ENCODE results near the gene KRT33A.
"Not testable (repeated sequence)": the region's sequence is repeated elsewhere in the genome, so short reads cannot be mapped to it uniquely, and the experiment has no call there.

The KRT33A gene

DNA sequence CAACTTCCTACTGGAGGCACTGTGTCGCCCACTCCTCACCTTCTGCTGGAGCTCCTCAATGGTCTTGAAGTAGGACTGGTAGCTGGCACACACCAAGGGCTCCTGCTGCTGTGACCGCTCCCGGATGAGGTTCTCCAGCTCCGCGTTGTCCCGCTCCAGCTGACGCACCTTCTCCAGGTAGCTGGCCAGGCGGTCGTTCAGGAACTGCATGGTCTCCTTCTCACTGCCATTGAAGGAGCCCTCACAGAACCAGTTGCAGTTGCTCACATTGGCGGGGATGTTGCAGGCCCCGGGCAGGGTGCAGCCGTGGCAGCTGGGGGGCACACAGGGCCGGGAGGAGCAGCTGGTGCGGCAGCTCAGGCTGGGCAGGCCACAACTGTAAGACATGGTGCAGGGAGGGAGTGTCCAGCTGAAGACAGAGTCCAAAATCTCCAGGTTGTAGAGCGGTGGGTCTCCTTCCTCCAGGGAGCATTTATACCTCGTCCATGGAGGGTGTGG is at the start of gene KRT33A:
KRT33A (minus strand) TSS at position 448 of the 498 bp plus-strand sequence; CDS start at position 387, 61 bp downstream.
- FAIRE-seq = not testable (repeated sequence)

DNA sequence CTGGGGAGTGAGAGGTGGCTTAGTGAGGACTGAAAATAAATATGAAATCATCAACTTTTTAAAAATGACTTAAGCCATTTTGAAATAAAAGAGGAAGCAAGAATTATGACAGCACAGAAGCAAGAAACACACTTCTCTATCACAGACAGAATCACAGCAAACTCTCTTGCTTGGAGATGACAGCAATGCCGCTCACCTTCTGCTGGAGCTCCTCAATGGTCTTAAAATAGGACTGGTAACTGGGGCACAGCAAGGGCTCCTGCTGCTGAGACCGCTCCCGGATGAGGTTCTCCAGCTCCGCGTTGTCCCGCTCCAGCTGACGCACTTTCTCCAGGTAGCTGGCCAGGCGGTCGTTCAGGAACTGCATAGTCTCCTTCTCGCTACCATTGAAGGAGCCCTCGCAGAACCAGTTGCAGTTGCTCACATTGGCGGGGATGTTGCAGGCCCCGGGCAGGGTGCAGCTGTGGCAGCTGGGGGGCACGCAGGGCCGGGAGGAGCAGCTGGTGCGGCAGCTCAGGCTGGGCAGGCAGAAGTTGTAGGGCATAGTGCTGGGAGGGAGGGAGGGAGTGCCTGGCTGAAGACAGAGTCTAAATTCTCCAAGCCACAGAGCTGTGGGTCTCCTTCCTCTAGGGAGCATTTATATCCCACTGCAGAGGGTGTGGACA is 46.5 kb upstream of the KRT33A start, which contains the start of gene KRT31:
KRT31 (minus strand) TSS at position 613 of the 665 bp plus-strand sequence; CDS start at position 544, 69 bp downstream.
- no peak for FAIRE-seq

DNA sequence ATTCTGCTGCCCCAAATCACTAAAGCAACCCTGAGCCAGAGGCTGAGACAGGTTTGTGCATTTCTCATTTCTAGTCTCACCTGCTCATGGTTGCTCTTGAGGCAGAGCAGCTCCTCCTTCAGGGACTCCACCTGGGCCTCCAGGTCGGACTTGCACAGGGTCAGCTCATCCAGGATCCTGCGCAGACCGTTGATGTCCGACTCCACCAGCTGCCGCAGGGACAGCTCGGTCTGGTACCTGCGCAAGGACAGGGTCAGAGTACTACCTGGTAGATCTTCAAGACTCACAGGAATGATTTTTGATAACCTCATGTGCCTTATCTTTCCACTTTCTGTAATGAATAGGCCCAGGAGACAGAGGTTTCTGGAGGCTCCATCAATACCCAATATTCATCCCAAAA is 45.7 kb upstream of the KRT33A start:
- no peak for FAIRE-seq

DNA sequence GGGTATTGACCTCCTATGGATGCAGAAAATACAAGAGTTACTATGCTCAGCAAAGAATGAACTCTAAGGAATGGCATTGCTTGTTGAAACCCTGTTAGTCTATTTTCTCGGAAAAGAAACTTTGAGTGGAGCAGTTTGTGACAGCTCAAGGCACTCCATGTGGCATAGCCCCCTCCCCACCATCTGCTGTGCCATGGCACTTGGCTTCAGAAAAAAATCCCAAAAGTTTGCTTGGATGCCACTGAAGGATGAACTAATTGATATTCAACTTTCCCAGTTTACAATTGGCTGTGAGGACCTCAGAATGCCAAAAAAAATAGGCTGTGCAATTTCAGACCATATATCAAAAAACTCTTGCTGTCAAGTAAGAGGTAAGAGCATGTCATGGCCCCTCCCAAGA is 45.0 kb upstream of the KRT33A start:
- FAIRE-seq = no peak

DNA sequence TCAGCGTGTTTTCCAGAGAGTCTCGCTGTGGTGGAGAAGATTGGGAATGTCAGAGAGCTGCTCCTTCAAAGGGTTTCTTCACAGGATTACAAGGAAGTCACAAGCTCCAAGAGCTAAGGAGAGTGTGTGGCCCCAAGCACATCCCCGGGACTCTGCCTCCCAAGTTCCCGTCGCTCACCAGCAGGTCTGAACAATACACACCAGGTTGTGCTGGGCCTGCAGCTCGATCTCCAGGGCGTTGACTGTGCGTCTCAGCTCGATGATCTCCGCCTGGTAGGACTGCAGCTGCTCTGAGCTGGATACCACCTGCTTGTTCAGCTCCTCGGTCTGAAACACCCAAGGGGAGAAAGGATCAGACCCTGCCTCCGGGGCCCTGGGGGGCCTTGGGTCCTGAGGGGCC is 44.4 kb upstream of the KRT33A start:
- not testable (repeated sequence) for FAIRE-seq

DNA sequence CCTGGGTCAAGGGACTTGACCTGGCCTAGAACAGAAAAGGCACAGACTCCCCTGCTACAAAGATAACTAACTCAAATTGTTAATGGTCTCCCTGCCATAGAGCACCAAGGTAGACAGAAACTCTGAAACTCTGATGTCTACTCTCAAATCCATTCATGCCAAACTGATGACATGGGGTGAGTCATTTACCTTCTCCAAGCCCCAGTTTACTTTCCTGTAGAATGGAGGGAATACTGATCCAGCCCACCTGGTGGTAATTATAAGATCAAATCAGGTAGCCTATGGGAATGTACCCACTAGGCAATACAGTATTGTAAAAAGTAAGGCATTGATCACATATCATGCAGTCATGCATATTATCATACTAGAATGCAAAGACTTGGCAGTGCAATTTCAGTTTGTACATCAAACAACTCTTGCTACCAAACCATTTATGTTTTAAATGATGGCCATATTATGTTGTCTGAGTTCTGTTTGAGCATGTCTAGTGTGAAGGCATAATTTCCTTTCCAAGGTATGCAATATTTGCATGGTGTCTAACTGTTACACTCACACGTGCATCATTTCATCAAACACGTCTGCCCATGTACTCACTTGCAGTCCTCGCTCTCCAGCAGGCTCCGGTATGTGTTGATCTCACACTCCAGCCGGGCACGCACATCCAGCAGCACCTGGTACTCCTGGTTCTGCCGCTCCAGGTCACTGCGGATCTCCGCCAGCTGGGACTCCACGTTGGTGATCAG is 43.8 kb upstream of the KRT33A start:
- no peak for FAIRE-seq

DNA sequence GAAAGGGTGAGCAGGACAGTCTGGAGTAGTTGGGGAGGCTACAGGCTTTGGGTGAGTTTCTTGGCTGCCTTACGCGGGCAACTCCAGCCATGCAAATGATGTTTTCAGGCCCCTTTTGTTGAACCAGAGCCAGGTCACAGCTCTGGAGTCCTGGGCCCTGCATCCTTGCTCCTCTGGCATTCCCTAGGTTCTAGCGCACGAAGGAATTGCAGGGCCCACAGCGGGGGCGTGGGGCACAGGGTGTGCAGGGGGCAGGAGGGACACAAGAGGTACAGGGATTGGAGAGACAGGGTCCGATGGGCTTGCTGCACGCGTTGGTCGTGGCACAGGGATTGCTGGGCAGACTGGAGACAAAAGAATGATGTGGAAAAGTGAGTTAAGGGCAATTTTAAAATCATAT is 43.2 kb upstream of the KRT33A start:
- no peak for FAIRE-seq

DNA sequence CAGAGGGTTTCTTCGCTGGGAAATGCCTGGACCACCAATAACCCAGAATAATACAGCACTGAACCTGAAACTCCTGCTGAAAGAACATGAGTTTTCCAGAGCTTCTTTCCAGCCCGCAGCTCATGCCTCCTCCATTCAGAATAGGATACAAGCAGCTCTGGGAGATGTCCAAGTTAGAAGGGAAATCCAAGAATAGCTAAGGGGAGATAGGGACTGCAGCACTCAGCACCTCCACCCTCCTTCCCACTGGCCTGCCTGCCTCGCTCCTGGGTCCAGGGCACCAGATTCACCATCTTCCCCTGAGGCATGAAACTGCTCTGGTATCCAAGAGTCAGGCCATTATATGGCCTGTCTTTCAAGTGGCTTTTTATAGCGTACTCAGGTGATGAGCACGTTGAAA is 42.7 kb upstream of the KRT33A start:
- FAIRE-seq = no peak

DNA sequence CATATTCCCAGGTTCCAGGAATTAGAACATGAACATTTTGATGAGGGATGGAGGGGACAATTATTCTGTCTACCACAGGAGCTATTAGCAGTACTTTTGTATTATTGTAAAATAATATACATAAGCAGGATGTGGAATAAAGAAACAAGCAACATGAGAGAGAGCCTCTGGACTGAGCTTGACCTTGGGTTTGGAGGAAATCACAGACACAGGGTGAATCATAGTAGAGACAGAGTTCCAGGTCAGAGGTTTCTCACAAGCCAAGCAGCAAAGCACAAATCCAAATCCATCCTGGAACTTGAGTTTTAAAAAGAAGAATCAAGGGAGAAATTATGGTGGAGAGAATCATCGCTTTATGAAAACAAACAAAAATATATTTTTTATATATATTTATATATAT is 41.6 kb upstream of the KRT33A start:
- FAIRE-seq = no peak

DNA sequence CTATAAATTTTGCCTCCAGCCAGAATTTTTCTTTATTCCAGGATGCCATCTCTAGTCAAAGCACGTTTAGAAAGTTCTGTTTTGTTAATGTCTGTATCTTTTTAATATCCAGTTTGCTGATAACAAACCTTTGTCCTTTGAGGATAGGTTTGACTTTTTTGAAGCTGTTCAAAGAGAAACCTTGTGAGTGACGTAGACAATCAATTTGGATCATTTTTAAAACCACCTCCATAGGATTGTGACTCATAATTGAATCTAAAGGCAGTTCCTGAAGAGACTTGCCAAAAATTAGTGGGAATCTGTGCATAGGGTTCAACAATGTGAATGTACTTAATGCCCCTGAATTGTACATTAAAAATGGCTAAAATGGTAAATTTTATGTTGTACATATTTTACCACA is 40.9 kb upstream of the KRT33A start:
- FAIRE-seq = no peak

DNA sequence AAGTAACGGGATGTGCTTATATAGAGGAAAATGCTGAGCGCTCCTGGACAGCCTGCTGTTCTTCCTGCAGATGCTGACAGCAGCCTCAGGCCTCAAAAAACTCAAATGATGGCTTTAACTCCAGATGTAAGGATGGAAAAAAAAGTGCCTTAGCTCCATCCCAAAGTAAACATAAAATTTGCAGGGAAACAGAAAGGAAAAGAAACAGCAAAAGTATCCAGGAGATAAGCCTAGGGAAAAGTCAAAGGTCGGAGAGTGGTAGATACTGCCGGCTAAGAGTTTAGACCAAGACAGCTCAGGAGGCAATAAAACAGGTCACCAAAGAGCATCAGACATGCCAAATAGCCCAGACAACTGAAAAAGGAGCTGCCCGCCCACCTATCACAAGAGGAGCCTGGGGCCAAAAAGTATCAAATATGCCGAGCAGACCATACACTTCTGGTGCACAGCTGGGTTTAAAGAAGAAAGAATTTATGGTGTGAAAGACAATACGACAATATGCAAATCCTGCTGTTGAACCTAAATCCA is 39.8 kb upstream of the KRT33A start:
- no peak for FAIRE-seq

DNA sequence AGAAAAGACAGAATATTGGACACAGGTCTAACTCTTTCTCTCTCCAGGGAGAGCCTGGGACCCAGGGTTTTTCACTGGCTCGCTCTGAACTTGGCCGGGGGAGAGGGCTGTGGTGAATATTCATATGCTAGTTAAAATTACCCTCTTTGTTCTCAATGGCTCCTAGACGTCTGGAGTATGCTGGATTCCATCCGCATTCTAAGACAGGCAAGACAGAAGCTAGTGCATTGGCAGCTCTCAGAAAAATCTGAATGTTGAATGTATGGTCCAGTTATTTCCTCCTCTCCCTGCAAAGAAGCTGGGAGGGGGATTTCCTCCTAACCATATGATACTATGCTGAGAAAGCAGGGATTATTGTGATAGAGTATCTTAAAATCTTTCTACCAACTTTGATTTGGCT is 37.0 kb upstream of the KRT33A start:
- no peak for FAIRE-seq

DNA sequence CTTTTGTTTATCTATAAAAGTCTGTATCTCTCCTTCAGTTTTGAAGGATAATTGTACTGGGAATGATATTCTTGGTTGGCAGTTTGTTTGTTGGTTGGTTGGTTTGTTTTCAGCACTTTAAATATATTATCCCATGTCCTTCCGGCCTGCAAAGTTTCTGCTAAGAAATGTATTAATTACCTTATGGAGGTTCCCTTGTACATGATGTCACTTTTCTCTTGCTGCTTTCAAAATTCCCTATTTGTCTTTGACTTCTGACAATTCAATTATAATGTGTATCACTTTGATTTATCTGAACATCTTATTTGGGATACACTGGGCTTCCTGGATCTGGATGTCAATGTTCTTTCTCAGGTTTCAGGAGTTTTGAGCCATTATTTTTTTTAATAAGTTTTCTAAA is 35.6 kb upstream of the KRT33A start:
- no peak for FAIRE-seq

DNA sequence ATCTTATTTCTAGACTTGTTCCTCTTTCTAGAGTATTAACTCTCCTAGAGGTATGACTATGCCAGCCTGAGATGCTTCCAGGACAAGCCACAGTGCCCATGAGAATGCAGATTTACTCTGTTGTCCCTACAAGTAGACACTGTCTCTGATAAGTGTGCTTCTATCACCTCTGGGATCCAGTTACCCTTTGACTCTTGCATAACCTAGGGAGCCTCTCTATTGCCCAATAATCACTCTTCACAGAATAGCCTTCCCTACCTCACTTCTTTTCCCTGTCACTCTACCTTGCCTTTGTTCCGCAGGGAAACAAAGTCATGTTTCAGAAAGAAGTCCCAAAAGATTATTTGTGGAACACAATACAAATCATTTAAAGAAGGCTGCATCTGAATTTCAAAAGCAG is 33.1 kb upstream of the KRT33A start:
- FAIRE-seq = no peak

DNA sequence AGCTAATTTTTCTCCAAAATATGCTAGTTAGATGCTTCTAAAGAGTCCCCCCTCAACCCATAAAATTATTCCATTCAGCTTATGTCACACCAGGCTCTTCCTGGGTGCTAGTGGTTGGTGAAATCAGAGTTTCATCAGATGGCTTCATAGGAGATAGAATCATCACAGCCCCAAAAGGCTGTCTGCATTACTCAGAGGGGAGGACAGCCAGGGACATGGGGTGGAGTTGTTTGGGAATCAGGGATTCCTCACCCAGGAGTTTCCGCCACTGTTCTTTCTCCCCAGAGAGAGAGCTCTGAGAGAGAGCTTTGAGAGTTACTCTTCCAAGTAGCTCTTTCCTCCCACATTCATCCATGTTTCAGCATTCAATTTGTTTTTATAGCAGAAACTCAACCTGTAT is 31.8 kb upstream of the KRT33A start:
- no peak for FAIRE-seq

DNA sequence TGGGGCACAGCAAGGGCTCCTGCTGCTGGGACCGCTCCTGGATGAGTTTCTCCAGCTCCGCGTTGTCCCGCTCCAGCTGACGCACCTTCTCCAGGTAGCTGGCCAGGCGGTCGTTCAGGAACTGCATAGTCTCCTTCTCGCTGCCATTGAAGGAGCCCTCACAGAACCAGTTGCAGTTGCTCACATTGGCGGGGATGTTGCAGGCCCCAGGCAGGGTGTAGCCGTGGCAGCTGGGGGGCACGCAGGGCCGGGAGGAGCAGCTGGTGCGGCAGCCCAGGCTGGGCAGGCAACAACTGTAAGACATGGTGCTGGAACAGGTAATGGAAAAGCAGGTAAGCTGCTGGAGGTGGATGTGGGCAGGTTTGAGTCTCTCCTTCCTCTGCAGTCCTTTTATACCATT is 31.3 kb upstream of the KRT33A start, which contains the start of gene KRT34:
KRT34 (minus strand) TSS at position 364 of the 400 bp plus-strand sequence; CDS start at position 304, 60 bp downstream.
- not testable (repeated sequence) for FAIRE-seq

DNA sequence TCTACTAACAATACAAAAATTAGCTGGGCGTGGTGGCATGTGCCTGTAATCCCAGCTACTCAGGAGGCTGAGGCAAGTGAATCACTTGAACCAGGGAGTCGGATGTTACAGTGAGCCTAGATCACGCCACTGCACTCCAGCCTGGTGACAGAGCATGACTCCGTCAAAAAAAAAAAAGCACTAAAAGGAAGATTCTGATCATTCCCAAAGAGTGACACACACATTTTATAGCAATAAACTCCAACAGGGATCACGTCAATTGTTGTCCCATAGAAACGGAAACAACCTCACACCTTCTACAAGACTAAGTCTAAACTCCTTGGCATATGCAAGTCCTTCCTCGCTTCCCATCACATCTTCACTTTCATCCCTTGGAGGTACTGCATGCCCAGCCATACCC is 29.5 kb upstream of the KRT33A start:
- FAIRE-seq = not testable (repeated sequence)

DNA sequence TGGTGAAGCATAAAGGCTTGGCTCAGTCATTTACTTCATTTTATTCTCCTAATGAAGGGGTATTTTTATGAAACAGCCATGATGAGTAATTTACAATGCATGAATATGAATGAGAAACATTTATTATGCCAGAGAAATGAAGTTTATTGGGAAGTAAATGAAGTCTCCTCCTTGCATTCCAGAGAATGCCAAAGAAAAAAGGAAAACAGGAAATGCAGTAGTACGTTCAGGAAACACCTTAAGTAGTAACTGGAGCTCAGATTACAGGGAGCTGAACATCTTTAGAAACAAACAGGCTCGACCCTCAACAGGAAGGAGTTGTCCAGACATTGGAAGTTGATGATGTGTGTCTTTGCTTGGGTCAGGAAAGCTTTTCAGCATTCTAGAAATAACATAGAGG is 26.9 kb upstream of the KRT33A start:
- FAIRE-seq = no peak

DNA sequence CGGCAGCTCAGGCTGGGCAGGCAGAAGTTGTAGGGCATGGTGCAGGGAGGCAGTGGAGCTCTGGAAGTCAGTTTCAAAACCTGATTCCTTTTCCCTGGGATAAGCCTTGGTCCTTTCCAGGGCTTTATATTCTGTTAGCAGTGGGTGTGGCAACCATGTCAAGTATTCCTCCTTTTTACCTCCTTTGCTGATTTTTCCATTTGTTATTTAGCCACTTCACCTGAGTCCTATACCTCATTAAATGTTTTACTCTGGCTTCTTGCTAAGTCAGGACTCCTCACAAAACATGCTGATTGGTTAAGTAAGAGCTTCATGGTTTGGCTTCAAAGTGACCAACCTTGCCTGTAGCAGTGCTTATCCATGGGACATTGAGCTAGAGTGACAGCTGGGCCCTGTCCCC is 19.1 kb upstream of the KRT33A start, which contains the start of gene KRT33B:
KRT33B (minus strand) TSS at position 101 of the 400 bp plus-strand sequence; CDS start at position 38, 63 bp downstream.
- FAIRE-seq = no peak

DNA sequence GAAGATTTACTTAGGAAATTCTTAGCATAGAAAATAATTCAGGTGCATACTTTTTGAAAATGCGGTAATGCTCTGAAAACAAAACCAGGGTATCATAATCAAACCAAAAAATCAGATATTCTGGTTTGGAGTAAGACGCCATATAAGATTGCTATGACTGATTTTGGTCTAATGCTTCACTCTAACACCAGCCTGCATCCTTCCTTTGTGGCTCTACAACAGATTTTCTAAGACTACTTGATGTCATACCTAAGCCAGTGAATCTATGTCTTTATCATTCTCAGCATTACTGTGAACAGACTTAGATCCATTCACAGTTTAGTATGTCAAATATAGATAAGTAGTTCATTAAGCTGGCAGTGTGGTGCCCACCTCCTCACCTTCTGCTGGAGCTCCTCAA is 18.4 kb upstream of the KRT33A start:
- FAIRE-seq = no peak

DNA sequence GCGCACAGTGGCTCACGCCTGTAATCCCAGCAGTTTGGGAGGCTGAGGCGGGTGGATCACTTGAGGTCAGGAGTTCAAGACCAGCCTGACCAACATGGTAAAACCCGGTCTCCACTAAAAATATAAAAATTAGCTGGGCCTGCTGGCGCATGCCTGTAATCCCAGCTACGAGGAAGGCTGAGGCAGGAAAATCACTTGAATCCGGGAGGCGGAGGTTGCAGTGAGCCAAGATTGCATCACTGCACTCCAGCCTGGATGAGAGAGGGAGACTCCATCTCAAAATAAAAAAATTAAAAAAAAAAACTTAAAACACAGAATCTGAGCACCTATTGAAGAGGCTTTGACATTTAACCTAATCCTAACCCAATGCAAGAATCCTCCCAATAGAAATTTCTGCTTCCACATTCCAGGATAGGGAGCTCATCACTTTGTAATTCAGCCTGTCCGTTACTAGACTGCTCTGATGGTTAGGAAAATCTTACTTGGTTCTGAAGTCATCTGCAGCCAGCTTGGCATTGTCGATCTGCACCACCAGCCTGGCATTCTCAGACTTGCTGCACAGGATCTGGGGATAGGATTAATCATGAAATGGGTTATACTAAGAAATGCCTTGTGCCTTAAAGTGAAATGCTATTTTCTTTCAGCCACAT is 16.9 kb upstream of the KRT33A start:
- FAIRE-seq = no peak

DNA sequence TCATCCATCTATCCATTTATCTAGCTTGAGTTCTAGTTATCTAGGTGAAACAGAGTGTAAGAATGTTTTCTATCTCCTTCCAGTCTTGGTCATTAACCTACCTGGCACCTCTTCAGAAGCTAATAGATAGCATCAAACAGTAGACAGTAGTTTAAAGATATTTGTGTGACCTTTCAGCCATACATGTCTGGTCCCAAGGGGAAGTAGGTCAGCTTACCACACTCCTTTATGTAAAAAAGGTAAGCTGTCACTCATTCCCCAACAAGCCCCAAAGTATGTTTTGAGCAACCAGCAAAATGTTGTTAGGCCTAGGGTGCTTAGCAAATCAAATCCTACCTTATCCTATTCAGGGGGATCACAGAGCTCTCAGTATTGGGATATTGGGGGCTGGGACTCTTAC is 15.4 kb upstream of the KRT33A start:
- no peak for FAIRE-seq

DNA sequence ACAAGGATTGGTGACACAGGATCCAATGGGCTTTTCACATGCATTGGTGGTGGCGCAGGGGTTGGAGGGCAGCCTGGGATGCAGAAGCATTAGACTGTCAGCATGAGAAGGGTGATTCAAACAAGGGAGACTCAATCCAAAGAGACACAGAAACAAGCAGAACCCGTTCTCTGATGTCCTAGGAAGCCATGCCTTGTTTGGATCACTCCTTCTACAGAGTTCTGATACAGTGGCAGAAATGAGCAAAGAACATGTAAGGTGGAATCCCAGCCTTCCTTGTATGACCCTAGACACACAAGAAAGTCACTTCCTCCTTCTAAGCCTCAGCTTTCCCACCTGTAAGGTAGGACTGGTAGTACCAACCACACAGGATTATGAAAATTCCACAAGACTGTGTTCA is 13.3 kb upstream of the KRT33A start:
- FAIRE-seq = no peak
